Measurements from ENCODE around the gene DLK2. TPM values are rescaled to one million over a fixed set of nuclear protein-coding genes. Genes with fewer than 3 reads are reported as not detected.
A peak's percentile ranks its signal among the peaks of the same experiment; 100 is the strongest.

DLK2 gene
- total and polyA plus RNA-seq, 2 of the 13 experiments (the other 11 are each of a cell fraction or from before 2014, with no cell fraction given), result 1.2 to 3.8 TPM

DNA sequence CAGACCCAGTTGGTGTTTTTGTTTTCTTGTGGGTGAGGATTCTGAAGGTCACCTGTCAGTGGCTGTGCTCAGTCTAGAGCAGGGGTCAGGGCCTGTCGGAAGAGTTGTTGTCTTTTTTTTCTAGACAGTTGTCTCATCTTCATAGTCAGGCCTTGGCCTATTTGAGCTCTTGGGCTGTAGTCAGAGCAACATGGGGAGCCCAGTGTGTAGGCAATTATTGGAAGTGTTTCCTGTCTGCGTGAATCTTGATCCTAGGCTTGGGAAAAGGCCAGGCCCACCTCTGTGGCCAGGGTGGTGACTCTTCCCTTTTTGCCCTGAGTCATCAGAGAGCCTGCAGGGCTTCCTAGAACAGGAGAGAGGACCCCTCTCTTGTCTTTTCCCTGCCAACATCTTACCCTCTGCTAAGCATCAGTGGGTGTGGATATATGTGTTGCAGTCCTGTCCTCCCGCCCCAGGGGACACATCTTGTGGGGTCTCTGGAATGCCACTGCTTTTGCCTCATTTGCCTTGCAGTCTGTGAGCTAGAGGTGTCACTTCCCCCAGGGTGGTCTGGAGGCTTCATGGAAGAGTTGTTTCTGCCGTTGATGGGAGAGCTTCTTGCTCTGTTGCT lies 33.4 kb upstream of the DLK2 start (continued):
- TF ChIP-seq, protein P1, sequence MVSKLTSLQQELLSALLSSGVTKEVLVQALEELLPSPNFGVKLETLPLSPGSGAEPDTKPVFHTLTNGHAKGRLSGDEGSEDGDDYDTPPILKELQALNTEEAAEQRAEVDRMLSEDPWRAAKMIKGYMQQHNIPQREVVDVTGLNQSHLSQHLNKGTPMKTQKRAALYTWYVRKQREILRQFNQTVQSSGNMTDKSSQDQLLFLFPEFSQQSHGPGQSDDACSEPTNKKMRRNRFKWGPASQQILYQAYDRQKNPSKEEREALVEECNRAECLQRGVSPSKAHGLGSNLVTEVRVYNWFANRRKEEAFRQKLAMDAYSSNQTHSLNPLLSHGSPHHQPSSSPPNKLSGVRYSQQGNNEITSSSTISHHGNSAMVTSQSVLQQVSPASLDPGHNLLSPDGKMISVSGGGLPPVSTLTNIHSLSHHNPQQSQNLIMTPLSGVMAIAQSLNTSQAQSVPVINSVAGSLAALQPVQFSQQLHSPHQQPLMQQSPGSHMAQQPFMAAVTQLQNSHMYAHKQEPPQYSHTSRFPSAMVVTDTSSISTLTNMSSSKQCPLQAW (CRISPR knock-in tag; IDR thresholded peaks at IDR 0.05), result peak; percentile 69; the same call in 1 of the 2 replicates
- TF ChIP-seq ZFAT (CRISPR knock-in tag; conservative IDR thresholded peaks at IDR 0.05) (no peak), ETV5 (CRISPR knock-in tag; IDR thresholded peaks at IDR 0.05; ENCODE audit: borderline replicate concordance) (peak; percentile 83; the same call in 1 of the 2 replicates), GTF3A (CRISPR knock-in tag; conservative IDR thresholded peaks at IDR 0.05) (no peak), CHD4 (IDR thresholded peaks at IDR 0.05; ENCODE audit: borderline replicate concordance, low read length) (no peak), ZNF451 (CRISPR knock-in tag; IDR thresholded peaks at IDR 0.05) (no peak), NPAS2 (CRISPR knock-in tag; IDR thresholded peaks at IDR 0.05; ENCODE audit: borderline replicate concordance) (no peak)
- TF ChIP-seq, protein P2, sequence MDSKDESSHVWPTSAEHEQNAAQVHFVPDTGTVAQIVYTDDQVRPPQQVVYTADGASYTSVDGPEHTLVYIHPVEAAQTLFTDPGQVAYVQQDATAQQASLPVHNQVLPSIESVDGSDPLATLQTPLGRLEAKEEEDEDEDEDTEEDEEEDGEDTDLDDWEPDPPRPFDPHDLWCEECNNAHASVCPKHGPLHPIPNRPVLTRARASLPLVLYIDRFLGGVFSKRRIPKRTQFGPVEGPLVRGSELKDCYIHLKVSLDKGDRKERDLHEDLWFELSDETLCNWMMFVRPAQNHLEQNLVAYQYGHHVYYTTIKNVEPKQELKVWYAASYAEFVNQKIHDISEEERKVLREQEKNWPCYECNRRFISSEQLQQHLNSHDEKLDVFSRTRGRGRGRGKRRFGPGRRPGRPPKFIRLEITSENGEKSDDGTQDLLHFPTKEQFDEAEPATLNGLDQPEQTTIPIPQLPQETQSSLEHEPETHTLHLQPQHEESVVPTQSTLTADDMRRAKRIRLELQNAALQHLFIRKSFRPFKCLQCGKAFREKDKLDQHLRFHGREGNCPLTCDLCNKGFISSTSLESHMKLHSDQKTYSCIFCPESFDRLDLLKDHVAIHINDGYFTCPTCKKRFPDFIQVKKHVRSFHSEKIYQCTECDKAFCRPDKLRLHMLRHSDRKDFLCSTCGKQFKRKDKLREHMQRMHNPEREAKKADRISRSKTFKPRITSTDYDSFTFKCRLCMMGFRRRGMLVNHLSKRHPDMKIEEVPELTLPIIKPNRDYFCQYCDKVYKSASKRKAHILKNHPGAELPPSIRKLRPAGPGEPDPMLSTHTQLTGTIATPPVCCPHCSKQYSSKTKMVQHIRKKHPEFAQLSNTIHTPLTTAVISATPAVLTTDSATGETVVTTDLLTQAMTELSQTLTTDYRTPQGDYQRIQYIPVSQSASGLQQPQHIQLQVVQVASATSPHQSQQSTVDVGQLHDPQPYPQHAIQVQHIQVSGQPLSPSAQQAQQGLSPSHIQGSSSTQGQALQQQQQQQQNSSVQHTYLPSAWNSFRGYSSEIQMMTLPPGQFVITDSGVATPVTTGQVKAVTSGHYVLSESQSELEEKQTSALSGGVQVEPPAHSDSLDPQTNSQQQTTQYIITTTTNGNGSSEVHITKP (CRISPR knock-in tag; IDR thresholded peaks at IDR 0.05; ENCODE audit: low read depth), result 0 out of 2 replicates have a peak, but pooled peaks have one; percentile 49
- TF ChIP-seq, protein P3, sequence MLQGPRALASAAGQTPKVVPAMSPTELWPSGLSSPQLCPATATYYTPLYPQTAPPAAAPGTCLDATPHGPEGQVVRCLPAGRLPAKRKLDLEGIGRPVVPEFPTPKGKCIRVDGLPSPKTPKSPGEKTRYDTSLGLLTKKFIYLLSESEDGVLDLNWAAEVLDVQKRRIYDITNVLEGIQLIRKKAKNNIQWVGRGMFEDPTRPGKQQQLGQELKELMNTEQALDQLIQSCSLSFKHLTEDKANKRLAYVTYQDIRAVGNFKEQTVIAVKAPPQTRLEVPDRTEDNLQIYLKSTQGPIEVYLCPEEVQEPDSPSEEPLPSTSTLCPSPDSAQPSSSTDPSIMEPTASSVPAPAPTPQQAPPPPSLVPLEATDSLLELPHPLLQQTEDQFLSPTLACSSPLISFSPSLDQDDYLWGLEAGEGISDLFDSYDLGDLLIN (CRISPR knock-in tag; IDR thresholded peaks at IDR 0.05; ENCODE audit: borderline replicate concordance), result no peak
- TF ChIP-seq, protein P4, sequence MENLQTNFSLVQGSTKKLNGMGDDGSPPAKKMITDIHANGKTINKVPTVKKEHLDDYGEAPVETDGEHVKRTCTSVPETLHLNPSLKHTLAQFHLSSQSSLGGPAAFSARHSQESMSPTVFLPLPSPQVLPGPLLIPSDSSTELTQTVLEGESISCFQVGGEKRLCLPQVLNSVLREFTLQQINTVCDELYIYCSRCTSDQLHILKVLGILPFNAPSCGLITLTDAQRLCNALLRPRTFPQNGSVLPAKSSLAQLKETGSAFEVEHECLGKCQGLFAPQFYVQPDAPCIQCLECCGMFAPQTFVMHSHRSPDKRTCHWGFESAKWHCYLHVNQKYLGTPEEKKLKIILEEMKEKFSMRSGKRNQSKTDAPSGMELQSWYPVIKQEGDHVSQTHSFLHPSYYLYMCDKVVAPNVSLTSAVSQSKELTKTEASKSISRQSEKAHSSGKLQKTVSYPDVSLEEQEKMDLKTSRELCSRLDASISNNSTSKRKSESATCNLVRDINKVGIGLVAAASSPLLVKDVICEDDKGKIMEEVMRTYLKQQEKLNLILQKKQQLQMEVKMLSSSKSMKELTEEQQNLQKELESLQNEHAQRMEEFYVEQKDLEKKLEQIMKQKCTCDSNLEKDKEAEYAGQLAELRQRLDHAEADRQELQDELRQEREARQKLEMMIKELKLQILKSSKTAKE (CRISPR knock-in tag; IDR thresholded peaks at IDR 0.05; ENCODE audit: borderline replicate concordance), result peak; percentile 69; the same call in 1 of the 2 replicates
- TF ChIP-seq, protein P5, sequence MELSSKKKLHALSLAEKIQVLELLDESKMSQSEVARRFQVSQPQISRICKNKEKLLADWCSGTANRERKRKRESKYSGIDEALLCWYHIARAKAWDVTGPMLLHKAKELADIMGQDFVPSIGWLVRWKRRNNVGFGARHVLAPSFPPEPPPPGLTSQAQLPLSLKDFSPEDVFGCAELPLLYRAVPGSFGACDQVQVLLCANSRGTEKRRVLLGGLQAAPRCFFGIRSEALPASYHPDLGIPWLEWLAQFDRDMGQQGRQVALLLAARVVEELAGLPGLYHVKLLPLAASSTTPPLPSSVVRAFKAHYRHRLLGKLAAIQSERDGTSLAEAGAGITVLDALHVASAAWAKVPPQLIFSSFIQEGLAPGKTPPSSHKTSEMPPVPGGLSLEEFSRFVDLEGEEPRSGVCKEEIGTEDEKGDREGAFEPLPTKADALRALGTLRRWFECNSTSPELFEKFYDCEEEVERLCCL (CRISPR knock-in tag; IDR thresholded peaks at IDR 0.05; ENCODE audit: borderline replicate concordance), result no peak
- TF ChIP-seq, protein P6, sequence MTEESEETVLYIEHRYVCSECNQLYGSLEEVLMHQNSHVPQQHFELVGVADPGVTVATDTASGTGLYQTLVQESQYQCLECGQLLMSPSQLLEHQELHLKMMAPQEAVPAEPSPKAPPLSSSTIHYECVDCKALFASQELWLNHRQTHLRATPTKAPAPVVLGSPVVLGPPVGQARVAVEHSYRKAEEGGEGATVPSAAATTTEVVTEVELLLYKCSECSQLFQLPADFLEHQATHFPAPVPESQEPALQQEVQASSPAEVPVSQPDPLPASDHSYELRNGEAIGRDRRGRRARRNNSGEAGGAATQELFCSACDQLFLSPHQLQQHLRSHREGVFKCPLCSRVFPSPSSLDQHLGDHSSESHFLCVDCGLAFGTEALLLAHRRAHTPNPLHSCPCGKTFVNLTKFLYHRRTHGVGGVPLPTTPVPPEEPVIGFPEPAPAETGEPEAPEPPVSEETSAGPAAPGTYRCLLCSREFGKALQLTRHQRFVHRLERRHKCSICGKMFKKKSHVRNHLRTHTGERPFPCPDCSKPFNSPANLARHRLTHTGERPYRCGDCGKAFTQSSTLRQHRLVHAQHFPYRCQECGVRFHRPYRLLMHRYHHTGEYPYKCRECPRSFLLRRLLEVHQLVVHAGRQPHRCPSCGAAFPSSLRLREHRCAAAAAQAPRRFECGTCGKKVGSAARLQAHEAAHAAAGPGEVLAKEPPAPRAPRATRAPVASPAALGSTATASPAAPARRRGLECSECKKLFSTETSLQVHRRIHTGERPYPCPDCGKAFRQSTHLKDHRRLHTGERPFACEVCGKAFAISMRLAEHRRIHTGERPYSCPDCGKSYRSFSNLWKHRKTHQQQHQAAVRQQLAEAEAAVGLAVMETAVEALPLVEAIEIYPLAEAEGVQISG (CRISPR knock-in tag; IDR thresholded peaks at IDR 0.05), result peak; percentile 39; the same call in 1 of the 2 replicates
